Measurements from ENCODE around the gene WDR90. TPM values are rescaled to one million over a fixed set of nuclear protein-coding genes. Genes with fewer than 3 reads are reported as not detected.

WDR90 gene
- total and polyA plus RNA-seq, 8 donors = 19.9 to 114 (median 30.5) TPM

- peak within 1 kb of the TSS; percentile 85 to 96 (median 92) for H3K27ac ChIP-seq
- TF ChIP-seq EP300 (IDR thresholded peaks at IDR 0.05) (no peak), POLR2AphosphoS5 (IDR thresholded peaks at IDR 0.05) (peak in 2 of 3 donors; percentile 86), POLR2A (IDR thresholded peaks at IDR 0.05) (peak in 1 of 4 donors; percentile 13)
Measured at GRCh38 chr16:641326-642188, 7.6 kb upstream of the WDR90 start, which contains the start of gene MCRIP2. MCRIP2 (plus strand) TSS chr16:641828; CDS start chr16:641992, 164 bp downstream.

GRCh38 chr16:642189-643049 lies 6.7 kb upstream of the WDR90 start:
- WGBS, 5 donors = 3 to 19% (median 6%) methylated on average over 6 to 72 of the region's 72 CpGs
- H3K4me1 ChIP-seq = peaks cover 43 to 74% (median 66%) of the 10 kb centered on the region in 4 donors
- TF ChIP-seq EP300 (IDR thresholded peaks at IDR 0.05) = no peak
- TF ChIP-seq POLR2AphosphoS5 (IDR thresholded peaks at IDR 0.05) = peak in 2 of 3 donors; percentile 42 to 46
- no peaks in the 10 kb centered on the region for H3K36me3 ChIP-seq
- intact Hi-C loops (cut with DNase I; ENCODE audit: low total_unique reads) = no loop called here
- peak overlapping the region; percentile 85 to 96 (median 92) for H3K27ac ChIP-seq
- H3K4me3 ChIP-seq = peak overlapping the region; percentile 65 to 84 (median 74)
- no peaks in the 10 kb centered on the region for H3K27me3 ChIP-seq
- H3K9me3 ChIP-seq = no peaks in the 10 kb centered on the region
- peak; percentile 83 to 85 for DNase-seq

More at GRCh38 chr16:641326-642188, 7.6 kb upstream of the WDR90 start, which contains the start of gene MCRIP2:
- Histone ChIP-seq H3K4me1 (peaks cover 37 to 69% (median 61%) of the 10 kb centered on the region in 4 donors), H3K27me3 (no peaks in the 10 kb centered on the region), H3K4me3 (peak within 1 kb of the TSS; percentile 65 to 84 (median 74)), H3K36me3 (no peaks in the 10 kb centered on the region), H3K9me3 (no peaks in the 10 kb centered on the region)
- intact Hi-C loops (cut with DNase I; ENCODE audit: low total_unique reads) = no loop called here
- 1 to 20% (median 1%) methylated on average over 2 to 81 of the region's 81 CpGs for WGBS, 5 donors
- peak; percentile 92 to 94 for DNase-seq

GRCh38 chr16:643050-643368 lies 6.2 kb upstream of the WDR90 start:
- H3K9me3 ChIP-seq = no peaks in the 10 kb centered on the region
- peak overlapping the region; percentile 65 to 84 (median 74) for H3K4me3 ChIP-seq
- no peaks in the 10 kb centered on the region for H3K27me3 ChIP-seq
- intact Hi-C loops (cut with DNase I; ENCODE audit: low total_unique reads) = no loop called here
- WGBS, 5 donors = 57 to 81% (median 72%) methylated on average over 2 to 13 of the region's 13 CpGs
- DNase-seq = no peak
- H3K27ac ChIP-seq = peak overlapping the region; percentile 85 to 96 (median 92)
- no peaks in the 10 kb centered on the region for H3K36me3 ChIP-seq
- TF ChIP-seq POLR2AphosphoS5 (IDR thresholded peaks at IDR 0.05) = no peak
- TF ChIP-seq CTCF (IDR thresholded peaks at IDR 0.05) = no peak
- no peak for TF ChIP-seq POLR2A (IDR thresholded peaks at IDR 0.05)
- no peak for TF ChIP-seq EP300 (IDR thresholded peaks at IDR 0.05)
- H3K4me1 ChIP-seq = peaks cover 44 to 74% (median 66%) of the 10 kb centered on the region in 4 donors

- H3K36me3 ChIP-seq = no peaks in the 10 kb centered on the region
- 86 to 93% (median 87%) methylated on average over 12 of the region's 12 CpGs for WGBS, 5 donors
- H3K4me1 ChIP-seq = peaks cover 57 to 84% (median 78%) of the 10 kb centered on the region in 4 donors
- intact Hi-C loops (cut with DNase I; ENCODE audit: low total_unique reads) = no loop called here
- DNase-seq = no peak
- H3K27me3 ChIP-seq = no peaks in the 10 kb centered on the region
- peak overlapping the region; percentile 31 to 95 (median 90) for H3K27ac ChIP-seq
- TF ChIP-seq EP300 (IDR thresholded peaks at IDR 0.05) (no peak), POLR2A (IDR thresholded peaks at IDR 0.05) (no peak), CTCF (IDR thresholded peaks at IDR 0.05) (no peak), POLR2AphosphoS5 (IDR thresholded peaks at IDR 0.05) (no peak)
- no peak overlapping the region for H3K4me3 ChIP-seq
- H3K9me3 ChIP-seq = no peaks in the 10 kb centered on the region
Measured at GRCh38 chr16:644556-644955, 4.6 kb upstream of the WDR90 start.

All from stomach (tissue), 9 donors.